HEK293 (cell line): ENCODE measurements around the gene ATOH7.

Experiments used
- GFI1B ChIP-seq: fragments of 450-650 bp; formaldehyde crosslinking; IDR thresholded peaks from 2 replicates; pipeline ENCODE4 v1.5.1; 2016; ENCODE audit warnings: missing biosample characterization, missing genetic modification characterization
- KLF10 ChIP-seq: fragments of 450-650 bp; IDR thresholded peaks from 2 replicates; pipeline ENCODE4 v1.5.1; 2018; ENCODE audit warnings: missing biosample characterization, mild to moderate bottlenecking, missing genetic modification characterization
- MZF1 ChIP-seq: fragments of 450-650 bp; formaldehyde crosslinking; IDR thresholded peaks from 2 replicates; pipeline ENCODE4 v1.5.1; 2017; ENCODE audit warnings: missing biosample characterization, missing genetic modification characterization, borderline replicate concordance
- REPIN1 ChIP-seq: fragments of 450-650 bp; formaldehyde crosslinking; IDR thresholded peaks from 2 replicates; pipeline ENCODE4 v1.5.1; 2017; ENCODE audit warnings: missing biosample characterization, missing genetic modification characterization, low read depth
- SCRT2 ChIP-seq: fragments of 450-650 bp; formaldehyde crosslinking; IDR thresholded peaks from 2 replicates; pipeline ENCODE4 v1.5.1; 2016; ENCODE audit warnings: missing biosample characterization, missing genetic modification characterization
- ZBTB1 ChIP-seq: fragments of 450-650 bp; formaldehyde crosslinking; IDR thresholded peaks from 2 replicates; pipeline ENCODE4 v1.5.1; 2016; ENCODE audit warnings: missing biosample characterization, missing genetic modification characterization
- ZNF155 ChIP-seq: fragments of 450-650 bp; formaldehyde crosslinking; IDR thresholded peaks from 2 replicates; pipeline ENCODE4 v1.5.1; 2016; ENCODE audit warnings: missing biosample characterization, missing genetic modification characterization
- ZNF223 ChIP-seq: fragments of 450-650 bp; formaldehyde crosslinking; IDR thresholded peaks from 2 replicates; pipeline ENCODE4 v1.5.1; 2016; ENCODE audit warnings: missing biosample characterization, missing genetic modification characterization
- ZNF26 ChIP-seq: fragments of 450-650 bp; formaldehyde crosslinking; IDR thresholded peaks from 2 replicates; pipeline ENCODE4 v1.5.1; 2016; ENCODE audit warnings: missing biosample characterization, missing genetic modification characterization
- ZNF280C ChIP-seq: fragments of 450-650 bp; formaldehyde crosslinking; IDR thresholded peaks from 2 replicates; pipeline ENCODE4 v1.5.1; 2016; ENCODE audit warnings: missing biosample characterization, missing genetic modification characterization
- ZNF280D ChIP-seq: fragments of 450-650 bp; formaldehyde crosslinking; IDR thresholded peaks from 2 replicates; pipeline ENCODE4 v1.5.1; 2016; ENCODE audit warnings: missing biosample characterization, missing genetic modification characterization
- ZNF398 ChIP-seq: fragments of 450-650 bp; formaldehyde crosslinking; IDR thresholded peaks from 2 replicates; pipeline ENCODE4 v1.5.1; 2017; ENCODE audit warnings: missing biosample characterization, missing genetic modification characterization
- ZNF449 ChIP-seq: fragments of 450-650 bp; formaldehyde crosslinking; IDR thresholded peaks from 2 replicates; pipeline ENCODE4 v1.5.1; 2017; ENCODE audit warnings: missing biosample characterization, mild to moderate bottlenecking, missing genetic modification characterization, moderate library complexity
- ZNF501 ChIP-seq: fragments of 450-650 bp; formaldehyde crosslinking; IDR thresholded peaks from 2 replicates; pipeline ENCODE4 v1.5.1; 2016; ENCODE audit warnings: missing biosample characterization, missing genetic modification characterization
- ZNF513 ChIP-seq: fragments of 450-650 bp; IDR thresholded peaks from 2 replicates; pipeline ENCODE4 v1.5.1; 2018; ENCODE audit warnings: missing biosample characterization, missing genetic modification characterization
- ZNF514 ChIP-seq: fragments of 450-650 bp; formaldehyde crosslinking; IDR thresholded peaks from 2 replicates; pipeline ENCODE4 v1.5.1; 2016; ENCODE audit warnings: missing biosample characterization, missing genetic modification characterization
- ZNF518A ChIP-seq: fragments of 450-650 bp; formaldehyde crosslinking; conservative IDR thresholded peaks from 2 replicates; pipeline ENCODE4 v1.5.1; 2016; ENCODE audit warnings: low read depth, missing biosample characterization, missing genetic modification characterization
- ZNF544 ChIP-seq: fragments of 450-650 bp; formaldehyde crosslinking; IDR thresholded peaks from 2 replicates; pipeline ENCODE4 v1.5.0; 2017; ENCODE audit warnings: missing biosample characterization, missing genetic modification characterization
- ZNF561 ChIP-seq: fragments of 450-650 bp; IDR thresholded peaks from 2 replicates; pipeline ENCODE4 v1.5.1; 2018; ENCODE audit warnings: missing biosample characterization, missing genetic modification characterization, borderline replicate concordance
- ZSCAN5A ChIP-seq: fragments of 450-650 bp; formaldehyde crosslinking; IDR thresholded peaks from 2 replicates; pipeline ENCODE4 v1.5.1; 2016; ENCODE audit warnings: missing biosample characterization, missing genetic modification characterization

ATOH7 gene

GRCh38 chr10:68231106-68231816 is 652 bp downstream of the ATOH7 start (continued):
- no peak for TF ChIP-seq ZNF513 (tag by site-specific recombination)
- no peak for TF ChIP-seq ZNF26 (tag by site-specific recombination)
- no peak for TF ChIP-seq ZBTB1
- no peak for TF ChIP-seq ZNF398 (tag by site-specific recombination)
- TF ChIP-seq KLF10 (tag by site-specific recombination), result no peak
- TF ChIP-seq ZNF518A (tag by site-specific recombination), result no peak
- peak; percentile 76 for TF ChIP-seq ZNF501 (tag by site-specific recombination)
- no peak for TF ChIP-seq ZNF544 (tag by site-specific recombination)
- no peak for TF ChIP-seq ZNF514 (tag by site-specific recombination)
- TF ChIP-seq ZNF223, result no peak
- TF ChIP-seq ZNF280D, result no peak
- TF ChIP-seq ZNF280C (tag by site-specific recombination), result no peak
- no peak for TF ChIP-seq GFI1B (tag by site-specific recombination)
- TF ChIP-seq SCRT2 (tag by site-specific recombination), result no peak
- no peak for TF ChIP-seq ZNF155
- no peak; the same call in 1 of the 2 replicates for TF ChIP-seq ZSCAN5A (tag by site-specific recombination)
- TF ChIP-seq ZNF561 (tag by site-specific recombination), result no peak; the same call in 1 of the 2 replicates
- no peak for TF ChIP-seq MZF1
- TF ChIP-seq ZNF449 (tag by site-specific recombination), result no peak
- no peak for TF ChIP-seq REPIN1
